Hematopoietic multipotent progenitor cell treated with erythropoietin and hydrocortisone succinate and interleukin-3 and kit ligand, for 17 days (in vitro differentiated cells): Measurements from ENCODE around the gene TCERG1L.
"Not testable (repeated sequence)": the region's sequence is repeated elsewhere in the genome, so short reads cannot be mapped to it uniquely, and the experiment has no call there.

Experiments used
- DNase-seq: peaks from one replicate; pipeline ENCODE4 v3.0.0-alpha.2; 2015; ENCODE audit warnings: low spot score

The TCERG1L gene

DNA sequence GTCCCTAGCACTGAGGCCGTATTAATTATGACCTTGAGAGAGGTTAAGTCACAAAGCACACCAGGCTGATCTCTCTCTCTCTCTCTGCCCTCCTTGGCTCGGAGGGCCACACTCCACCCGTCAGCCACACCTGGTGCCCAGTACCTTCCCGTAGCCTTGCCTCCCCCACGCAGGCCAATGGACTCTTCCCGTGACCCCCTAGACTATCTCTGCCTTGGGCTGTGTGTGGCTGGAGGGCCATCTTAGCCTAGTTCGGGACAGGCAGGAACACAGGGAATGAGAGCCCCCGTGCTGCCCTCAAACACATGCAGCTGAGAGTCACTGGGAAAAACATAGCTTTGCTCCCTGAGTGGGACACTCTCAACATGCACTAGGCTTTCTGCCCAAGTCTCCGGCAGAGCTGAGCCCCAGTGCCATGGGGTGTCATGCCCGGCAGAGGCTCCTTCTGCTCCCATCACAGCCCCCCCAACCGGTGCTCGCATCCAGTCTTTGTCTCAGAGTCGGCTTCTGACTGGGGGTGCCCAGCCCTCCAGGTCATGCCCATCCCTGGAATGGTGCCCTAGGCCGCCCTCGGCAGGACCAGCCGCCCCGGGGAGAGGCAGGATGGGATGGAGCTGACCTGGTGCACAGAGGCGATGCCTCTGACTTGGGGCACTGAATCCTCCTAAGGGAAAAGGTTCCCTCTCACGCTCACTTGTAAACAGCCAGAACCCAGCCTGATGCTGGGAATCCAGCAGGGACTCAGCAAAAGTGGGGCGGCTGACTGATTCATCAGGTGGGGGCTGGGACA, 63.0 kb downstream of the TCERG1L start:
- no peak for DNase-seq

DNA sequence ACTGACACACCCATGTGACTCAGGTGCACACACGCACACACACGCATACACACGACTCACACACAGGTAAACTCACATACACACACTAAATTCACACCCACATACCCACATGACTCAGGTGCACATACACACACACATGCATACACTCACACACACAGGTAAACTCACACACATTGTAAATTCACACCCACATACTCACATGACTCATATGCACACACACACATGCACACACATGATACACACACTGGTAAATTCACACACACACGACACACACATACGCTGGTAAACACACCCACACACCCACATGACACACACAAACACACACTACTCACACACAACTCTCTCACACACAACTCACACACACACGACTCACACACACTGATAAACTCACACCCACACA, 63.6 kb downstream of the TCERG1L start:
- DNase-seq = no peak

DNA sequence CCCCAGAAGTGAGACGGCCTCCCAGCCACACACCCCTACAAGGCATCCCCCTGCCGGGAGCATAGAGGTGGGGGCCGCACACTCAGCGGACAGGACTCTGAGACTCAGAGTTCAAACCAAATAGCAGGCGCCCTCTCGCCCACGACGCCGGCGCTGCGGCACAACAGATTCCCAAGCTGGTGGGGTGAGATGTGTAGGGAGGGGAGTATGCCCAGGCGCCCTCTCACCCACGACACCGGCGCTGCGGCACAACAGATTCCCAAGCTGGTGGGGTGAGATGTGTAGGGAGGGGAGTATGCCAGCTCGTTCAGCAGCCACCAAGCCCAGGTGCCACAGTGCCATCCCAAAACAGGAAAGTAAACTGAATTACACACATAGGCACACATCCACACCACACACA, 64.7 kb downstream of the TCERG1L start:
- DNase-seq = no peak

GRCh38 chr10:131246089-131246488, 65.4 kb downstream of the TCERG1L start:
- DNase-seq = no peak

- no peak for DNase-seq
Observed at GRCh38 chr10:131245475-131246059, 66.0 kb downstream of the TCERG1L start.

DNA sequence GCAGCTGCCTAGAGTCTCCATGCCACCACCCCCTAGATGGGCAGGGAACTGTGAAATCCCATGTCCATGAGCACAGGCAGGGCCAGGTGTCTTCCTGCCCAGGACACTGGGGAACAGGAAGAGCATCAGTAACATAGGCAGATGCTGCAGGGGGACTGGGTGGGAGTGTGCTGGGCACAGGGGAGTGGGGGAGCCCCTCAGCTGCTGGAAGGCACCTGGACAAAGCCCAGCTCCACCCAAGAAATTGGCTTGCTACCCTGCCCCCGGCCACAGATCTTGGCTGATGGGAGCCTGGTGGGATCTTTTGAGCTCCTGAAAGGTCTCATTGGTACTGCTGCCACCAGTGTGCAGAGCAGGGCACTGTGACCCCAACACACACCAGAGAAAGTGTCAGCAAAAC, 66.7 kb downstream of the TCERG1L start:
- DNase-seq = no peak

DNA sequence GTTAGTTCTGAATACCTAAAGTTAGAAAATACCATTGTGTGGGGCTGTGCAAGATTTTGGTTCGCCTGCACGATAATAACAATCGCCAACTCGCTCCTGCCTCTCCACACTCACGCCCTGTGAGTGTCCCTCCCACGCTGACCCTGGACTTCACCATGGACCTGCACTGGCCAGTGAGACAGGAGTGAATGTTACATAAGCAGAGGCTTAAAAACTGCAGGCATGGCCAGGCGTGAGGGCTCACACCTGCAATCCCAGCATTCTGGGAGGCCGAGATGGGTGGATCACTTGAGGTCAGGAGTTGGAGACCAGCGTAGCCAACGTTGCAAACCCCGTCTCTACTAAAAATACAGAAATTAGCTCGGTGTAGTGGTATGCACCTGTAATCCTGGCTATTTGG, 68.4 kb downstream of the TCERG1L start:
- DNase-seq = no peak

GRCh38 chr10:131242007-131242406, 69.5 kb downstream of the TCERG1L start:
- DNase-seq = no peak

- DNase-seq = no peak
Observed at GRCh38 chr10:131240691-131241090, 70.8 kb downstream of the TCERG1L start.

DNA sequence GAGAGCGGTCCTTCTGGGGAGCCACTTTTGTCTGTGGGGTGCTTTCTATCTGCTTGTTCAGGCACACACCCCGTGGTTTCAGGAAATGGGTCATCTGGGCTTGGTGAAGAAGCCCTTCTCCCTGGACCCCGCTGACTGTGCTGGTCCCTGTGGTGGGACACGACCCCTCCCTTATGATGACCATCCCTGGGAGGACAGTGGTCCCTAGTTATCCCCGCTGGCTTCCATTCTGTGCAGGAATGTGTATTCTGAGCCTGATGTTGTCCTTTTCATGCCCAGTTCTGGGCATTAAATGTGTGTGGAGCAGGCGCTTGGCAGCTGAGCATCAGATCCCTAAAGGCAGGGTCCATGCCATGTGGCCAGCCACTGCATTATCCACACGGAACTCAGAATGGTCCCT, 71.6 kb downstream of the TCERG1L start:
- DNase-seq = no peak

DNA sequence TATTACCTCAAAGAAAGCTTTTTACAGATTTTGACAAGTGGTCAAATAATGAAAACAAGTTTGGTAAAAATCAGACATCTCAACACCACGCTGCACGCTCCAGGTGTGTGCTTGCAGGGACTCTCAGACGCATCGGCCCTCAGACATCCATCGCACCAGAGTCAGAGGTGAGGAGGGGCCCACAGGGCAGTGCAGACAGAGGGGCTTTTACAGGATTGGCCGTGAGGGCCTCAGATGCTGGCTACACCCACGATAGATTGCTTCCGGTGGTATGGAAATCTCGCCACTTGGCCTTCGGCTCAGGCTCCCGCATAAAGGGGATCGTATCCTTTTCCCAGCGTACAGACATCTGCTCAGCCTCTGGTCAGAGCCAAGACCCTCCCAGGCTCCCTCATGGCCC, 72.1 kb downstream of the TCERG1L start:
- no peak for DNase-seq

DNA sequence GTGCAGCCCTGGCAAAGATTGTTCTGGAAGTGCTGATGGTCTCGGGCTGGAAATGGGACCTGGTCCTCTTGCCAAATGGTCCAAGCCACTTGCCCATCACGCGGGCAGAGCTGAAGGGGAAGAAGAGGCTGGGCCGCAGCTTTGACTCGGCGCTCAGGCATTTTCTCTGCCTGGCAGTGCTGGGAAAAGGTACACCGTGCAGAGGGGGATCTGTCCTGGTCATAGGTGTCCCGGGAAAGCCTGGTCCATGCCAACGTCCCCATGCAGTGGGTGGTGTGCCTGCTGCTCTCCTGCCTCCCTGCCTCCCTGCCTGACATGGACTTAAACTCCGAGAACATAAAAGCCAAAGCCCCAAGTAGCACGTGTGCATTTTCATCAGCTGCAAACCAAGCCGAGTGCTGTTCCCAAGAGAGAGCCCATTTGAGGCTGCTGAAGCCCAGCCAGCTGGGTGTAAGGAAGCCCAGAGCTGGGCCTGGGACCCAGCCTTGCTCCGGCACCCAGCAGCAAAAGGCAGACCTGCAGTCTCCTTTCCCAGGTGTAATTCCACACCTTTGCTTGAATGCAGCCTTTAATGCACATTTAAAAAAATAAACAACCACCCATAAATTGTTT, 72.7 kb downstream of the TCERG1L start:
- DNase-seq = no peak

- DNase-seq = no peak
Observed at GRCh38 chr10:131237991-131238651, 73.4 kb downstream of the TCERG1L start.

- not testable (repeated sequence) for DNase-seq
Observed at GRCh38 chr10:131234606-131235005, 76.9 kb downstream of the TCERG1L start.

DNA sequence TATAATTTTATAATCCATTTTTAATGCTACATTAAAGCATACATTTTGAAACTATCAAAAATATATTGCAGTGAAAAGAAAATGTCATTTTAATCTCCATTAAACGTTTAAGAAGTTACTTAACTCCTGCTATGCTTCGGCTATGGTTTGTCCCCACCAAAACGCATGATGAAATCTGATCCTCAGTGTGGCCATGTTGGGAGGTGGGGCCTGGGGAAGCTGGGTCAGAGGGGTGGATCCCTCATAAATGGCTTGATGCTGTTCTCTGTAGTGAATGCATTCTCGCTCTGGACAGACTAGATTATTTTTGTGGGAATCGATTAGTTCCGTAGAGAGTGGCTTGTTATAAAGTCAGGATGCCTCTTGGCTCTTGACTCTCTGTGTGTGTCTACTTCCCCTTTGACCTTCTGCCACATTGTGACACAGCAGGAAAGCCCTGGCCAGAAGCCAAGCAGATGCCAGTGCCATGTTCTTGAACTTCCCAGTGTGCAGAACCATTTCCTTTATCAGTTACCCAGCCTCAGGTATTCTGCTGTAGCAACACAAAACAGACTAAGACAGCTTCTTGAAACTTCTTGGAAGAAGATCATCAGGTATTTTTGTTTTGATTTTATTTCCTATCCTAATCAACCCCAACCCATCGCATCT, 77.8 kb downstream of the TCERG1L start:
- no peak for DNase-seq

- no peak for DNase-seq
Observed at GRCh38 chr10:131231965-131232541, 79.5 kb downstream of the TCERG1L start.

DNA sequence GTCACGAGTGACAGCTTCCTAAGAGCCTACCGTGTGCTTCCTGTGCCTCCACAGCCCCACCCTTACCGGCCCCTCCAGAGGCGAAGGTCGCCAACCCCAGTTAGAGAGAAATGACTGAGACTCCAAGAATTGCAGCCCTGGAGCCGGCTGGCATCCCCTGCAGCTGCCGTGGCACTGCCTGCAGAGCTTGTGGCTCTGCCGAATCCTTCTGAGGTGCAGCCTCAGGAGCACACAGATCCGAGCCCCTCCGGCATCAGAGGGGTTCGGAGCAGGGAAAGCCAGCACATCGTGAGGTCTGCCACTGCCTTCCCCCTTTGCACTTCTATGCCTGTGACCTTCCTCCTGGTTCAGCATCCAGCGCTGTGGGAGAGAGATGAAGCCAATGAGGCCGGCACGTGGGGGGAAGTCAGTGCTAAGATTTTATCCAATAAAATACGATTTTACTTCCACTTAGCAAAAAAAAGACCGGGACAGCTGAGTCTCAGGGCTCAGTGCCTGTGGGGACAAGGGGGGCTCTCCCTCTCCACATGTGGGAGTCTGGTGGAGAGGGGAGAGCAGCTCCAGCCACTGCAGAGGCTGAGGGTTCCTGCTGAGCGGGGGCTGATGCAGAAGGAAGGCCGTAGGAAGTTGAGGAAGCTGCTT, 80.1 kb downstream of the TCERG1L start:
- no peak for DNase-seq

DNA sequence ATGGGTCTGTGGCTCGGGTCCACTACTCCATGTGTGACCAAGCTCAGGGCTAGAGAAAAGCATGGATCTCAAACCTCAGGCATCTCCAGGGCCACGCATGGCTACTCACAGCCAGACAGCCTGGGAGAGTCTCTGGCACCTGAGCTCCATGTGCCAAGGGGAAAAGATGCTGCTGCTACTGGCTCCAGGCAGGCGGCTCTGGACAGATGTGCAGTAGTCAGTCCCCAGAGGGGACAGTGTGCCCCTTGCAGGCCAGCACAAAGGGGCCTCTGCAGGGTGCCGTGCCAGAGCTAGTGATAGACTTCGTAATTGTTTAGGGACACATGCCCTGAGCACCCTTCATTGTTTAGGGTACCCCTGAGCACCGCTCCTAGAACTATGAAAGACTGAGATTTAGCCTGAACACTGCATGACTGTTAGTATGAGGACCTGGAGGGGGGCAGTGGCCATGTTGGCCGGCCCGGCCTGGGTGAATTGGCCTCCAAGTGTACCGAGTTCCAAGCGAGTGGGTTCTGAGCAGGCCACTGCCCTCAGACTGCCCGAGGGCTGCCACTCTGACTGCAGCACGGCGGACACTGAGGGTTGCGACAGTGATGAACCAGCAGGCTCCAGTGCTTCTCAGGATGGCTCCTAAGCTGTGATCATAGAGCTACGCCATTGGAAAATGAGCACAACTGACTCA, 80.7 kb downstream of the TCERG1L start:
- no peak for DNase-seq

GRCh38 chr10:131230166-131230565, 81.4 kb downstream of the TCERG1L start:
- DNase-seq = no peak

GRCh38 chr10:131227163-131227740, 84.3 kb downstream of the TCERG1L start:
- no peak for DNase-seq
